PC-3 (cell line): ENCODE results near the gene NRCAM. TPM values are rescaled to one million over a fixed set of nuclear protein-coding genes. Genes with fewer than 3 reads are reported as not detected.
"Not testable (repeated sequence)": the region's sequence is repeated elsewhere in the genome, so short reads cannot be mapped to it uniquely, and the experiment has no call there.

Experiments used
- ATAC-seq: fragments of 200-7000 bp; cut with Tn5 transposase; 2 replicates; pipeline ENCODE4 v1.9.1; 2020; ENCODE audit warnings: mild to moderate bottlenecking, moderate library complexity
- BruUV-seq: library from RNA; stranded (reverse); fragments of 400-500 nt; replicated peaks from 2 replicates; lab custom pipeline; 2021; lab: Mats Ljungman, UMichigan
- CTCF ChIA-PET: fragments of 300-600 bp; sonication (Branson Sonifier 250); formaldehyde crosslinking; loops from one replicate; lab custom pipeline; 2022; ENCODE audit warnings: antibody characterized with exemption; lab: Charles Lee
- POLR2A ChIA-PET: fragments of 300-600 bp; sonication (Branson Sonifier 250); formaldehyde crosslinking; loops from one replicate; lab custom pipeline; 2022; ENCODE audit warnings: antibody characterized with exemption; ENCODE audit not compliant: unreplicated experiment; lab: Charles Lee
- DNase-seq: peaks from one replicate; pipeline ENCODE4 v3.0.0-alpha.2; 2015
- H2AFZ ChIP-seq: fragments of 300-600 bp; sonication (generic); 2 replicates; pipeline ENCODE4 v1.6.0; 2016; ENCODE audit warnings: antibody characterized with exemption, low read length
- H3F3A ChIP-seq: fragments of 300-600 bp; sonication (generic); one replicate; pipeline ENCODE4 v1.6.0; 2017; ENCODE audit warnings: antibody characterized with exemption, low read length, control low read depth, mild to moderate bottlenecking; ENCODE audit not compliant: unreplicated experiment
- H3K27ac ChIP-seq: fragments of 300-600 bp; sonication (generic); 2 replicates; pipeline ENCODE4 v1.5.1; 2016; ENCODE audit warnings: mild to moderate bottlenecking, low read length
- H3K27me3 ChIP-seq: fragments of 300-600 bp; sonication (generic); 2 replicates; pipeline ENCODE4 v1.6.1; 2016; ENCODE audit warnings: low read length, mixed read lengths
- H3K36me3 ChIP-seq: fragments of 300-600 bp; sonication (generic); 2 replicates; pipeline ENCODE4 v1.6.1; 2016; ENCODE audit warnings: low read depth, mixed run types, low read length, mixed read lengths
- H3K4me1 ChIP-seq: fragments of 300-600 bp; sonication (generic); 2 replicates; pipeline ENCODE4 v1.5.1; 2016; ENCODE audit warnings: low read length; ENCODE audit not compliant: insufficient read depth
- H3K4me2 ChIP-seq: fragments of 300-600 bp; sonication (generic); 2 replicates; pipeline ENCODE4 v1.6.0; 2016; ENCODE audit warnings: low read length
- H3K4me3 ChIP-seq: fragments of 300-600 bp; sonication (generic); 2 replicates; pipeline ENCODE4 v1.5.1; 2016; ENCODE audit warnings: mild to moderate bottlenecking, low read length, mixed read lengths
- H3K79me2 ChIP-seq: fragments of 300-600 bp; sonication (generic); 2 replicates; pipeline ENCODE4 v1.6.1; 2017; ENCODE audit warnings: low read length, mixed read lengths
- H3K9ac ChIP-seq: fragments of 300-600 bp; sonication (generic); 2 replicates; pipeline ENCODE4 v1.6.0; 2016; ENCODE audit warnings: mild to moderate bottlenecking, low read length
- H3K9me2 ChIP-seq: fragments of 300-600 bp; sonication (generic); replicated peaks from 2 replicates; pipeline ENCODE4 v1.6.1; 2016; ENCODE audit warnings: mixed run types, low read length, mixed read lengths
- H3K9me3 ChIP-seq: fragments of 300-600 bp; sonication (generic); 2 replicates; pipeline ENCODE4 v1.6.1; 2016; ENCODE audit warnings: low read length, mixed read lengths
- H4K20me1 ChIP-seq: fragments of 300-600 bp; sonication (generic); 2 replicates; pipeline ENCODE4 v1.6.1; 2016; ENCODE audit warnings: low read length, mixed read lengths
- EZH2 ChIP-seq: fragments of 300-600 bp; sonication (generic); IDR thresholded peaks from one replicate; pipeline ENCODE4 v1.6.1; 2017; ENCODE audit warnings: antibody characterized with exemption, mild to moderate bottlenecking, low read length; ENCODE audit not compliant: unreplicated experiment
- EZH2phosphoT487 ChIP-seq: fragments of 300-600 bp; sonication (generic); IDR thresholded peaks from 2 replicates; pipeline ENCODE4 v1.6.1; 2018; ENCODE audit warnings: mild to moderate bottlenecking, antibody characterized with exemption, low read length, borderline replicate concordance
- intact Hi-C: fragments of 100-400 bp; cut with micrococcal nuclease; formaldehyde crosslinking; loops from 2 replicates; pipeline ENCODE4 v1.9.0; 2023
- total RNA-seq: library from RNA; depleted of rRNA; stranded (reverse); fragments of >200 nt; gene quantifications from 2 replicates; pipeline ENCODE4 v1.2.3, GENCODE V29; 2014
- TF ChIP-seq, protein P1 (sequence below): fragments of 300-600 bp; sonication (generic); conservative IDR thresholded peaks from 2 replicates; pipeline ENCODE4 v1.5.1; 2017; ENCODE audit warnings: antibody characterized with exemption, low read depth, mild to moderate bottlenecking, low read length

Gene NRCAM
- total RNA-seq, 1 experiment from 2014 or later, result not detected

DNA sequence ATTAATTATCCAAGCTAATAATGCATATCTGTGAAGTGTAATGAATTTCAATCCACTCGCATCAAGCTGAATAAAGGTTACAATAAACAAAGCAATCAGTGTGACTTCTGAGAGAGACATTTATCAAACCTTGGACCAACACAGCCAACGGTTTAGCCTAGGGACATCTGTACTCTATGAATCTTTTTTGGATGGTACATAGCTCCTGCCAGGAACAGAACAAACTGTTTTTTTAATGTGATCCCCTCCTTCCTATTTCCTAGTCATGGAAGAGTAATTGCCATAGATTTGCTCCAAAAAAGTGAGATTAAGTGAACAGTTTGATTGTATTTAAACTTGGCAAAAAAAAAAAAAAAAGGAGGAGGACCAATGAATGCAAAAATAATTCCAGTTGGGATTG, 11.2 kb upstream of the NRCAM start:
- no peak overlapping the region for H3K27ac ChIP-seq
- H3F3A ChIP-seq, result no peaks in the 10 kb centered on the region
- no peak for DNase-seq
- no peaks in the 10 kb centered on the region for H4K20me1 ChIP-seq
- no peak for ATAC-seq
- ChIA-PET POLR2A (interaction anchor here (0.6 kb wide), 1 partner anchor 285 kb away, joined by 4 read pairs; no protein-coding TSS in a partner anchor), CTCF (interaction anchor here (1.0 kb wide), 1 partner anchor 30 kb away, joined by 3 read pairs; no protein-coding TSS in a partner anchor)
- TF ChIP-seq, protein P1, sequence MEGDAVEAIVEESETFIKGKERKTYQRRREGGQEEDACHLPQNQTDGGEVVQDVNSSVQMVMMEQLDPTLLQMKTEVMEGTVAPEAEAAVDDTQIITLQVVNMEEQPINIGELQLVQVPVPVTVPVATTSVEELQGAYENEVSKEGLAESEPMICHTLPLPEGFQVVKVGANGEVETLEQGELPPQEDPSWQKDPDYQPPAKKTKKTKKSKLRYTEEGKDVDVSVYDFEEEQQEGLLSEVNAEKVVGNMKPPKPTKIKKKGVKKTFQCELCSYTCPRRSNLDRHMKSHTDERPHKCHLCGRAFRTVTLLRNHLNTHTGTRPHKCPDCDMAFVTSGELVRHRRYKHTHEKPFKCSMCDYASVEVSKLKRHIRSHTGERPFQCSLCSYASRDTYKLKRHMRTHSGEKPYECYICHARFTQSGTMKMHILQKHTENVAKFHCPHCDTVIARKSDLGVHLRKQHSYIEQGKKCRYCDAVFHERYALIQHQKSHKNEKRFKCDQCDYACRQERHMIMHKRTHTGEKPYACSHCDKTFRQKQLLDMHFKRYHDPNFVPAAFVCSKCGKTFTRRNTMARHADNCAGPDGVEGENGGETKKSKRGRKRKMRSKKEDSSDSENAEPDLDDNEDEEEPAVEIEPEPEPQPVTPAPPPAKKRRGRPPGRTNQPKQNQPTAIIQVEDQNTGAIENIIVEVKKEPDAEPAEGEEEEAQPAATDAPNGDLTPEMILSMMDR, result no peak
- TF ChIP-seq EZH2, result no peak
- no peak for TF ChIP-seq EZH2phosphoT487
- H3K9me2 ChIP-seq, result no peaks in the 10 kb centered on the region
- peaks cover 18% of the 10 kb centered on the region; the same call in 1 of the 2 replicates for H3K27me3 ChIP-seq
- H3K9ac ChIP-seq, result no peak overlapping the region
- H2AFZ ChIP-seq, result no peak overlapping the region
- intact Hi-C loops, result no loop called here
- no peaks in the 10 kb centered on the region for H3K36me3 ChIP-seq
- H3K4me3 ChIP-seq, result no peak overlapping the region
- H3K79me2 ChIP-seq, result no peaks in the 10 kb centered on the region
- H3K4me1 ChIP-seq, result no peaks in the 10 kb centered on the region
- no peaks in the 10 kb centered on the region for H3K9me3 ChIP-seq
- BruUV-seq, result no TSS peak
- no peak overlapping the region for H3K4me2 ChIP-seq

DNA sequence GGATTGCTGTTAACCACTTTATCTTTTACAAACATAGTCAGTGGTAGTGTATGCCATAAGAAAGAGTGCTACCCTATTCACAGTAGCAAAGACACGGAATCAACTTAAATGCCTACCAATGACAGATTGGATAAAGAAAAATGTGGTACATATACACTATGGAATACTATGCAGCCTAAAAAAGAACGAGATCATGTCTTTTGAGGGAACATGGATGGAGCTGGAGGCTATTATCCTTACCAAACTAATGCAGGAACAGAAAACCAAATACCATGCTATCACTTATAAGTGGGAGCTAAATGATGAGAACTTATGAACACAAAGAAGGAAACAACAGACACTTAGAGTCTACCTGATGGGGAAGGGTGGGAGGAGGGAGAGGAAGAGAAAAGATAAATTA, 10.1 kb upstream of the NRCAM start:
- H3K4me2 ChIP-seq, POLR2A ChIA-PET, H3K79me2 ChIP-seq, H3K4me1 ChIP-seq, BruUV-seq, H3K36me3 ChIP-seq, H4K20me1 ChIP-seq, ATAC-seq, H3K9me2 ChIP-seq, H3F3A ChIP-seq, CTCF ChIA-PET, H3K27ac ChIP-seq, DNase-seq, H3K9ac ChIP-seq, H2AFZ ChIP-seq, H3K9me3 ChIP-seq, H3K4me3 ChIP-seq, intact Hi-C loops: not testable (repeated sequence)
- H3K27me3 ChIP-seq, result peaks cover 18% of the 10 kb centered on the region; the same call in 1 of the 2 replicates

DNA sequence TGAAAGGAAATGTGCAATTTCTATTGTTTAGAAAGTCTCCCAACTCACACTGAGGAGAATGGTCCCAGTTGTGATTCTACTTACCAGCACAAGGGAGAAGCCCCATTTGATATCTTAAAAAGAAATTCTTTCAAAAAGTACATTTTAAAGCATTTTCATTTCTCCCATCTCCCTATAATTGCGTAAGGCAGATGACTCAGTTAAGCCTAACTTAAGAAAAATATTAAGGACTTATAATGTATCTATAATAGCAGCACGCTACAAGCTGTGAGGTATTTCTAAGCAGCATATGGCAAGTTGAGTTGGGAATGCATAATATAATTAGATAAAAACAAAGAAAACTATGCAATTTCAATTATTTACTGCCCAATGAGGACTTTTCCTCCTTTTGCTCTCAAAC, 8.5 kb upstream of the NRCAM start:
- Histone ChIP-seq H3K9ac (no peak overlapping the region), H3K36me3 (no peaks in the 10 kb centered on the region), H3K27me3 (peaks cover 18% of the 10 kb centered on the region; the same call in 1 of the 2 replicates), H3K9me3 (no peaks in the 10 kb centered on the region), H3K9me2 (no peaks in the 10 kb centered on the region), H2AFZ (no peak overlapping the region), H3K27ac (no peak overlapping the region), H3K79me2 (no peaks in the 10 kb centered on the region), H3K4me2 (no peak overlapping the region), H3K4me1 (no peaks in the 10 kb centered on the region), H3K4me3 (no peak overlapping the region), H3F3A (no peaks in the 10 kb centered on the region), H4K20me1 (no peaks in the 10 kb centered on the region)
- TF ChIP-seq EZH2 (no peak), EZH2phosphoT487 (no peak)
- TF ChIP-seq, protein P1, result no peak
- no TSS peak for BruUV-seq
- no peak for ATAC-seq
- ChIA-PET CTCF (no interaction called here), POLR2A (no interaction called here)
- intact Hi-C loops, result no loop called here
- DNase-seq, result no peak
